HepG2 (cell line): ENCODE measurements around the gene VSIG10L. TPM values are rescaled to one million over a fixed set of nuclear protein-coding genes. Genes with fewer than 3 reads are reported as not detected.

ENCODE experiments used
- AHR ChIP-seq: IDR thresholded peaks from 2 replicates; pipeline ENCODE4 v1.6.1; 2018; ENCODE audit warnings: missing genetic modification reagents, missing compliant biosample characterization
- GMEB1 ChIP-seq: sonication (generic); formaldehyde crosslinking; IDR thresholded peaks from 2 replicates; pipeline ENCODE4 v1.5.1; 2020; ENCODE audit warnings: missing genetic modification reagents, mild to moderate bottlenecking, borderline replicate concordance
- IRF2 ChIP-seq: IDR thresholded peaks from 2 replicates; pipeline ENCODE4 v1.6.1; 2018; ENCODE audit warnings: missing genetic modification reagents, missing compliant biosample characterization
- KLF9 ChIP-seq: IDR thresholded peaks from 2 replicates; pipeline ENCODE4 v1.6.1; 2016; ENCODE audit warnings: low read depth
- NFKB2 ChIP-seq: sonication (generic); formaldehyde crosslinking; IDR thresholded peaks from 2 replicates; pipeline ENCODE4 v1.4.0; 2020; ENCODE audit warnings: missing genetic modification reagents, borderline replicate concordance
- PHF21A ChIP-seq: sonication (generic); formaldehyde crosslinking; IDR thresholded peaks from 2 replicates; pipeline ENCODE4 v1.5.0; 2020; ENCODE audit warnings: mild to moderate bottlenecking, missing genetic modification reagents
- PRDM15 ChIP-seq: sonication (generic); formaldehyde crosslinking; IDR thresholded peaks from 2 replicates; pipeline ENCODE4 v1.4.0; 2020; ENCODE audit warnings: missing genetic modification reagents
- RBAK ChIP-seq: sonication (generic); formaldehyde crosslinking; IDR thresholded peaks from 2 replicates; pipeline ENCODE4 v1.5.1; 2020; ENCODE audit warnings: mild to moderate bottlenecking, missing genetic modification reagents
- SATB2 ChIP-seq: sonication (generic); formaldehyde crosslinking; IDR thresholded peaks from 2 replicates; pipeline ENCODE4 v1.5.0; 2020; ENCODE audit warnings: missing genetic modification reagents
- SIX4 ChIP-seq: sonication (generic); formaldehyde crosslinking; IDR thresholded peaks from 2 replicates; pipeline ENCODE4 v1.4.0; 2020; ENCODE audit warnings: missing genetic modification reagents
- SP1 ChIP-seq, 2 experiments: fragments of 450-650 bp in 1 of 2; sonication (generic) in 1 of 2; formaldehyde crosslinking in 1 of 2; IDR thresholded peaks; 2 replicates each; pipeline versions ENCODE4 v1.4.0 to v1.6.1; 2016 to 2020; ENCODE audit warnings: missing genetic modification reagents in 1 of 2
- SRSF1 ChIP-seq: fragments of 200-400 bp; formaldehyde crosslinking; optimal IDR thresholded peaks from 2 replicates; pipeline ENCODE3; 2017; ENCODE audit warnings: mild to moderate bottlenecking, low read depth, low read length, moderate library complexity
- TBX2 ChIP-seq: sonication (generic); formaldehyde crosslinking; IDR thresholded peaks from 2 replicates; pipeline ENCODE4 v1.5.0; 2020; ENCODE audit warnings: missing genetic modification reagents, mild to moderate bottlenecking, borderline replicate concordance
- TBX3 ChIP-seq: fragments of 450-650 bp; IDR thresholded peaks from 2 replicates; pipeline ENCODE4 v1.6.1; 2017; ENCODE audit warnings: antibody characterized with exemption, mild to moderate bottlenecking, inconsistent platforms, borderline replicate concordance
- ZBTB20 ChIP-seq: sonication (generic); formaldehyde crosslinking; IDR thresholded peaks from 2 replicates; pipeline ENCODE4 v1.8.1; 2023; ENCODE audit warnings: missing genetic modification reagents, low read depth, mild to moderate bottlenecking, borderline replicate concordance
- ZBTB37 ChIP-seq: sonication (generic); formaldehyde crosslinking; IDR thresholded peaks from 2 replicates; pipeline ENCODE4 v1.4.0; 2020; ENCODE audit warnings: mild to moderate bottlenecking, missing genetic modification reagents
- ZGPAT ChIP-seq: IDR thresholded peaks from 2 replicates; pipeline ENCODE4 v1.6.1; 2016; ENCODE audit warnings: mild to moderate bottlenecking
- ZNF326 ChIP-seq: sonication (generic); formaldehyde crosslinking; IDR thresholded peaks from 2 replicates; pipeline ENCODE4 v1.4.0; 2020; ENCODE audit warnings: missing genetic modification reagents, borderline replicate concordance
- ZNF354B ChIP-seq: sonication (generic); formaldehyde crosslinking; IDR thresholded peaks from 2 replicates; pipeline ENCODE4 v1.8.0; 2022; ENCODE audit warnings: mild to moderate bottlenecking, missing genetic modification reagents
- ZNF547 ChIP-seq: sonication (generic); formaldehyde crosslinking; IDR thresholded peaks from 2 replicates; pipeline ENCODE4 v1.5.1; 2020; ENCODE audit warnings: mild to moderate bottlenecking, missing genetic modification reagents
- ZNF776 ChIP-seq: sonication (generic); formaldehyde crosslinking; IDR thresholded peaks from 2 replicates; pipeline ENCODE4 v1.4.0; 2020; ENCODE audit warnings: mild to moderate bottlenecking, missing genetic modification reagents
- polyA plus RNA-seq, 8 experiments: library from polyadenylated mRNA; depleted of rRNA in 3 of 8; stranded (reverse) in 7 of 8; unstranded in 1 of 8; fragments of >200 nt; fragmentation: Illumina TruSeq in 4 of 8; extraction: Trizol in 4 of 8; gene quantifications; 2 replicates each; pipeline versions ENCODE4 v1.2.1 to v1.2.3, GENCODE V29; 2011 to 2016; ENCODE audit warnings: low read depth in 4 of 8, missing spikeins in 1 of 8, mixed read lengths in 1 of 8; ENCODE audit not compliant: insufficient read depth in 1 of 8
- total RNA-seq, 5 experiments: library from RNA; depleted of rRNA; stranded (reverse); fragments of >200 nt; fragmentation: Illumina TruSeq; extraction: Trizol; gene quantifications; 2 replicates each; pipeline ENCODE4 v1.2.3, GENCODE V29; 2016; ENCODE audit warnings: low read depth in 1 of 5

VSIG10L gene
- total and polyA plus RNA-seq, 2 of the 13 experiments (the other 11 are each of a cell fraction or from before 2014, with no cell fraction given) = 2.7 to 8.5 TPM

- TF ChIP-seq PHF21A (CRISPR knock-in tag) (peak; percentile 74), AHR (CRISPR knock-in tag) (0 out of 2 replicates have a peak, but pooled peaks have one; percentile 49), ZBTB37 (CRISPR knock-in tag) (no peak), TBX2 (CRISPR knock-in tag) (peak; percentile 42; the same call in 1 of the 2 replicates), NFKB2 (CRISPR knock-in tag) (no peak; the same call in 1 of the 2 replicates), IRF2 (CRISPR knock-in tag) (peak; percentile 87), TBX3 (no peak), PRDM15 (CRISPR knock-in tag) (no peak; the same call in 1 of the 2 replicates), ZGPAT (peak; percentile 85; the same call in 1 of the 2 replicates), ZNF326 (CRISPR knock-in tag) (no peak), SATB2 (CRISPR knock-in tag) (no peak), ZNF547 (CRISPR knock-in tag) (no peak; the same call in 1 of the 2 replicates), ZBTB20 (CRISPR knock-in tag) (no peak; the same call in 1 of the 2 replicates), SIX4 (CRISPR knock-in tag) (no peak), KLF9 (CRISPR knock-in tag) (no peak), SP1 (IDR thresholded peaks at IDR 0.05) (no peak), SP1 (CRISPR knock-in tag; IDR thresholded peaks at IDR 0.05) (0 out of 2 replicates have a peak, but pooled peaks have one; percentile 37), SRSF1 (no peak), GMEB1 (no peak; the same call in 1 of the 2 replicates), ZNF776 (0 out of 2 replicates have a peak, but pooled peaks have one; percentile 64), ZNF354B (no peak), RBAK (CRISPR knock-in tag) (no peak)
These were observed 23.4 kb upstream of the VSIG10L start (continued) for GRCh38 chr19:51365211-51365964.
